ENCODE data around the gene PCNX1. TPM values are rescaled to one million over a fixed set of nuclear protein-coding genes. Genes with fewer than 3 reads are reported as not detected.
A peak's percentile ranks its signal among the peaks of the same experiment; 100 is the strongest.

PCNX1 gene
- total and polyA plus RNA-seq, 2 donors (not counting 1 experiment from before 2014, with no cell fraction given), result 35.7 to 69.4 TPM

GRCh38 chr14:71060825-71061455 is 153.7 kb downstream of the PCNX1 start:
- H3K9ac ChIP-seq (ENCODE audit: insufficient read depth, low read length), result no peak overlapping the region
- no peaks in the 10 kb centered on the region for H3K4me1 ChIP-seq (ENCODE audit: control insufficient read depth, extremely low read depth, insufficient read depth, low read length)
- peaks cover 5% of the 10 kb centered on the region for H3K36me3 ChIP-seq (ENCODE audit: control insufficient read depth, insufficient read depth, low read length)
- H3K27me3 ChIP-seq (ENCODE audit: control insufficient read depth, insufficient read depth, low read length), result no peaks in the 10 kb centered on the region
- DNase-seq (ENCODE audit: low read depth in 2 of 2), result peak in 1 of 2 donors; percentile 41
- H3K9me3 ChIP-seq (ENCODE audit: control insufficient read depth, insufficient read depth, low read depth, low read length), result no peaks in the 10 kb centered on the region
- no peaks in the 10 kb centered on the region for H3K79me2 ChIP-seq (ENCODE audit: control insufficient read depth, insufficient read depth, low read length)
- no peak overlapping the region for H3K4me2 ChIP-seq (ENCODE audit: extremely low read depth, insufficient read depth, low read length)
- H3K27ac ChIP-seq (ENCODE audit: insufficient read depth, low read length), result no peak overlapping the region
- H3K4me3 ChIP-seq (replicated peaks in 1 of 4; ENCODE audit: control extremely low read depth in 1 of 4, insufficient read depth in 1 of 4, low read depth in 3 of 4, low read length in 4 of 4), result no peak overlapping the region
- H2AFZ ChIP-seq (ENCODE audit: low read length), result no peak overlapping the region
- no peaks in the 10 kb centered on the region for H4K20me1 ChIP-seq (ENCODE audit: control insufficient read depth, extremely low read depth, insufficient read depth, low read length)
- no peak for TF ChIP-seq EZH2 (IDR thresholded peaks at IDR 0.05; ENCODE audit: low read length, missing control alignments)
- no peak for TF ChIP-seq CTCF (conservative IDR thresholded peaks at IDR 0.05 in 1 of 2, IDR thresholded peaks at IDR 0.05 in 1 of 2; ENCODE audit: low read depth in 1 of 2, low read length in 2 of 2)

DNA sequence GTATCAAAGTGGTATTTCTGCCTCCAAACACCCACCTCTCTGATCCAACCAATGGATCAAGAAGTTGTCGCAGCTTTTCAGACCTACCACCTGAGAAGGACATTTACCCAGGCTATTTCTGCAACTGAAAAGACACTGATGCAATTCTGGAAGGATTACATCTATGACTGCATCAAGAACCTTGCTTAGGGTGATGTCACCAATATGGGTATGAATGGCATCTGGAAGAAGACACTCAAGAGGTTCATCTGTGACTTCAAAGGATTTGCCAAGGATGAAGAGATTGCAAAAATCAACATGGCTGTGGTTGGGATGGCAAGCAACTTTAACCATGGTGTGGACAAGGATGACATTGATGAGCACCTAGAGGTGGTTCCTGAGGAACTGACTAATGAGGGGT is 154.2 kb downstream of the PCNX1 start:
- H3K4me3 ChIP-seq (replicated peaks in 1 of 4; ENCODE audit: control extremely low read depth in 1 of 4, insufficient read depth in 1 of 4, low read depth in 3 of 4, low read length in 4 of 4), result no peak overlapping the region
- H3K9ac ChIP-seq (ENCODE audit: insufficient read depth, low read length), result no peak overlapping the region
- H4K20me1 ChIP-seq (ENCODE audit: control insufficient read depth, extremely low read depth, insufficient read depth, low read length), result no peaks in the 10 kb centered on the region
- no peak overlapping the region for H3K27ac ChIP-seq (ENCODE audit: insufficient read depth, low read length)
- H3K4me1 ChIP-seq (ENCODE audit: control insufficient read depth, extremely low read depth, insufficient read depth, low read length), result no peaks in the 10 kb centered on the region
- DNase-seq (ENCODE audit: low read depth in 2 of 2), result peak in 1 of 2 donors; percentile 21
- H2AFZ ChIP-seq (ENCODE audit: low read length), result no peak overlapping the region
- no peaks in the 10 kb centered on the region for H3K9me3 ChIP-seq (ENCODE audit: control insufficient read depth, insufficient read depth, low read depth, low read length)
- no peak overlapping the region for H3K4me2 ChIP-seq (ENCODE audit: extremely low read depth, insufficient read depth, low read length)
- H3K79me2 ChIP-seq (ENCODE audit: control insufficient read depth, insufficient read depth, low read length), result no peaks in the 10 kb centered on the region
- TF ChIP-seq CTCF (conservative IDR thresholded peaks at IDR 0.05 in 1 of 2, IDR thresholded peaks at IDR 0.05 in 1 of 2; ENCODE audit: low read depth in 1 of 2, low read length in 2 of 2) (no peak), EZH2 (IDR thresholded peaks at IDR 0.05; ENCODE audit: low read length, missing control alignments) (no peak)
- no peaks in the 10 kb centered on the region for H3K27me3 ChIP-seq (ENCODE audit: control insufficient read depth, insufficient read depth, low read length)
- peaks cover 5% of the 10 kb centered on the region for H3K36me3 ChIP-seq (ENCODE audit: control insufficient read depth, insufficient read depth, low read length)

DNA sequence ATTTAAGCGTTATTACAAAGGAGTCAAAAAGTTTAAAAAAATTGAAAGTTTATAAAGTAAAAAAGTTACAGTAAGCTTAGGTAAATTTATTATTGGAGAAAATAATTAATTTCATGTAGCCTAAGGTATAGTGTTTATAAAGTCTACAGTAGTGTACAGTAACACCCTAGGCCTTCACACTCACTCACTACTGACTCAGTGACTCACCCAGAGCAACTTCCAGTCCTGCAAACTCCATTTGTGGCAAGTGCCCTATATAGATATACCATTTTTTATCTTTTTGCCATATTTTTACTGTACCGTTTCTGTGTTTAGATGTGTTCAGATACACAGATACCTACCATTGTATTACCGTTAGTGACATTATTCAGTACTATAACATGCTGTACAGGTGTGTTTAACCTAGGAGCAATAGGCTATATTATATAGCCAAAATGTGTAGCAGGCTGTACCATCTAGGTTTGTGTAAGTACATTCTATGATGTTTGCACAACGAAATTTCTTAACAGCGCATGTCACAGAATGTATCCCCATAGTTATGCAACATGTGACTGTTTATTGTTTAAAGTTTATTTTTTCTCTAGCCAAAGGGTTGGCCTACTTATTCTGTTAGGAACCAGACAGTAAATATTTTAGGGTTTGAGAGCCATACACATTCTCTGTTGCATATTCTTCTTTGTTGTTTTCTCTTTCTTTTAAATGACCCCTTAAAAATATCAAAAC is 155.5 kb downstream of the PCNX1 start:
- no peak overlapping the region for H2AFZ ChIP-seq (ENCODE audit: low read length)
- no peak overlapping the region for H3K4me3 ChIP-seq (replicated peaks in 1 of 4; ENCODE audit: control extremely low read depth in 1 of 4, insufficient read depth in 1 of 4, low read depth in 3 of 4, low read length in 4 of 4)
- H3K9ac ChIP-seq (ENCODE audit: insufficient read depth, low read length), result no peak overlapping the region
- no peak overlapping the region for H3K4me2 ChIP-seq (ENCODE audit: extremely low read depth, insufficient read depth, low read length)
- no peaks in the 10 kb centered on the region for H3K4me1 ChIP-seq (ENCODE audit: control insufficient read depth, extremely low read depth, insufficient read depth, low read length)
- H3K9me3 ChIP-seq (ENCODE audit: control insufficient read depth, insufficient read depth, low read depth, low read length), result no peaks in the 10 kb centered on the region
- TF ChIP-seq EZH2 (IDR thresholded peaks at IDR 0.05; ENCODE audit: low read length, missing control alignments) (no peak), CTCF (conservative IDR thresholded peaks at IDR 0.05 in 1 of 2, IDR thresholded peaks at IDR 0.05 in 1 of 2; ENCODE audit: low read depth in 1 of 2, low read length in 2 of 2) (no peak)
- peaks cover 5% of the 10 kb centered on the region for H3K36me3 ChIP-seq (ENCODE audit: control insufficient read depth, insufficient read depth, low read length)
- H3K27ac ChIP-seq (ENCODE audit: insufficient read depth, low read length), result no peak overlapping the region
- no peaks in the 10 kb centered on the region for H3K79me2 ChIP-seq (ENCODE audit: control insufficient read depth, insufficient read depth, low read length)
- H3K27me3 ChIP-seq (ENCODE audit: control insufficient read depth, insufficient read depth, low read length), result no peaks in the 10 kb centered on the region
- DNase-seq (ENCODE audit: low read depth in 2 of 2), result peak; percentile 20 to 35
- H4K20me1 ChIP-seq (ENCODE audit: control insufficient read depth, extremely low read depth, insufficient read depth, low read length), result no peaks in the 10 kb centered on the region
